NK-92 treated with Interleukin-12 subunit alpha and Interleukin-12 subunit beta, amount 100 ng/mL, for 24 hours (cell line): ENCODE results near the gene NCBP2L.

Experiments used
- DNase-seq: peaks from one replicate; lab custom pipeline; 2025; lab: John Stamatoyannopoulos, UW

NCBP2L gene

DNA sequence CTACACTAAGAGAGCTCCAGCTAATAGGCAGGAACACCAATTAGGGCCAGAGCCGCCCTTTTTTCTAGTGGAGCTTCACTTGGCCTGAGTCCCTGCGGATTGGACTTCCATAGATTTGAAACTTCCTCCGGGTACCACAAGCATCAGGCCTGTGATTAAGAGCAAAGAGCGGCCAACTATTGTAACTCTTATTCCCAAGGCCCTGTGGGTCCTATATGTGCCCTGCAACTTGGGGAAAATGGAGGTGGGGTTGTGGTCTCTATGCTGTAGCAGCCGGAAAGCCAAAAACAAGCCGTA is at the start of gene NCBP2L:
Gene NCBP2L, plus strand, starts transcription at position 198 of the 297 bp plus-strand sequence. CDS start 16,488 bp downstream, outside the sequence.
- DNase-seq: no peak

DNA sequence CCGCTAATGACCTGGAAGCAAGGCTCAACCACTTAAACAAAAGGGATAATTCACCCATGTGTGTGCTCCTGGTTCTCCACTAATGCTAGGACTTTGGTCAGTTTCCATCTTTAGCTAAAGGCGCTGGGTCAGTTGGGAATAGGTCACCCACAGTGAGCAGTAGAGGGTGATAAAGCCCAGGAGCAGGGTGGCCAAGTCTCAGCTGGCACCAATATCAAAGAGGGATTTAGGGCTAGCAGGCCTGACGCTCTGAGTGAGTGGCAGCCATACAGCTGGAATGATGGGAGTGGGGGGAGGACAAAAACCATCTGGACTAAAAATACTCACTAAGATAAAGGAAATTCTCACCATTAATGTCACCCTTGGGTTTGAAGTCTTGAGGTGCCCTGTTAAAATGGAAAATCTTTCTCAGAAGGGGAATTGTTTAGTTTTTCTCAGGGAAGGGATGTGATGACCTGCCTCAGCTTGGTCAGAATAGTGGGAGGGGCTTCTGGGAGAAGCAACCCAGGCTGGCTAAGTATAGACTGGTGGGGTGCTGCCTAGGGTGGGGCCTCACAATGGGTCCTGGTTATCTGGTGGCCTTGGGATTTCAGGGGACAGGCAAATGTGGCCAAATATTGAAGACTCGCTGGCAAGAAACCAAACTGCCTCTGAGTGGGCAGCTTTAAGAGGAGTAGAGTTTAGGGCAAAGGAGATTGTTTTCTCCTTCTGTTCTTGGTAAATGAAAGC is 49.0 kb upstream of the NCBP2L start:
- no peak for DNase-seq

DNA sequence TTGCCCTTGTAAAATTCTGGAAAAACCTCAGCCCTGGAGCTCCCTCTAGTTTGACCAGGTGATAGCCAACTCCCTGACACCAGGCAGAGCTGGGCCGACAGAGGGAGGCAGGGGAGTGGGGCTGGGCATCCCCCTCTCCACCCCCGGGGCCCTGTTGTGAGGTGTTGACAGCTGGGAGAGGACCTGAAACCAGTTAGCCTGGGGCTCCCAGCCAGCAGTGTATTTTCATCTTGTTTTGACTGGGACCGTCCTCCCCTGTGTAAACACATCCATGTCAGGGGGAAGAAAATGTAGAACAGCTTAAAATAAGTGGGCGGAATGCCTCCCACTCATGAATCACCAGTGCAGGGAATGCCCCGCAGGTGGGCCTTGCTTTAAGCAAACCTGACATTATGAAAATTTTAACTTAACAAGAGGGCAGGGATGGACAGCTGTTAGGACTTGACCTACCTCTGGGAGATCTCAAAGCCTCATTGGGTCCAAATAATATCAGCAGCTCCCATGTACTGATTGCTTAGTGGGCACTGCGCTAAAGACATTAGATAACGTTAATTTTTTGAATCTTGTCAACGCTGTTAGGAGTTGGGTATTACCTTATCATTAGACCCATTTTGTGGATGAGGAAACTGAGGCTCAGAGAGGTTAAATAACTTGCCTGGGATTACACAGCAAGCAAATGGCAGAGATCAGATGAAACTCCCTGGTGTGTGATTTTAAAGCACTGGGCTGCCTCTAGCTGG is 47.8 kb upstream of the NCBP2L start:
- DNase-seq: no peak

DNA sequence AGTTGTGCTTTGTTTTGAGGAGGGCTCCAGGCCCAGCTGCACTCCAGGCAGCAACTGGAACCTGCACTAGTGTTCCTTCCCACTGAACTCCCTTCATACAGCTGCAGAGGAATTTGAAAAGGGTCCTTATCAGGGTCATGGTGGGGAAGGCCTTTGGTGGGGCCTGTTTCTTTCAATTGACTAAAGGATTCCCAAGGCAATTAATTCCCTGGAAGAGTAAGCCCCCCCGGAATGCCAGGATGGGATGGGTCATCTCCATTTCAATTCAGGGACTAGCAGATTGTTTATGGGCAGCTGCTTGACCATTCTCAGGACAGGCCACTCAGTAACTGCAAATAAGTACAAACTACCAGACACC is 47.3 kb upstream of the NCBP2L start:
- no peak for DNase-seq

DNA sequence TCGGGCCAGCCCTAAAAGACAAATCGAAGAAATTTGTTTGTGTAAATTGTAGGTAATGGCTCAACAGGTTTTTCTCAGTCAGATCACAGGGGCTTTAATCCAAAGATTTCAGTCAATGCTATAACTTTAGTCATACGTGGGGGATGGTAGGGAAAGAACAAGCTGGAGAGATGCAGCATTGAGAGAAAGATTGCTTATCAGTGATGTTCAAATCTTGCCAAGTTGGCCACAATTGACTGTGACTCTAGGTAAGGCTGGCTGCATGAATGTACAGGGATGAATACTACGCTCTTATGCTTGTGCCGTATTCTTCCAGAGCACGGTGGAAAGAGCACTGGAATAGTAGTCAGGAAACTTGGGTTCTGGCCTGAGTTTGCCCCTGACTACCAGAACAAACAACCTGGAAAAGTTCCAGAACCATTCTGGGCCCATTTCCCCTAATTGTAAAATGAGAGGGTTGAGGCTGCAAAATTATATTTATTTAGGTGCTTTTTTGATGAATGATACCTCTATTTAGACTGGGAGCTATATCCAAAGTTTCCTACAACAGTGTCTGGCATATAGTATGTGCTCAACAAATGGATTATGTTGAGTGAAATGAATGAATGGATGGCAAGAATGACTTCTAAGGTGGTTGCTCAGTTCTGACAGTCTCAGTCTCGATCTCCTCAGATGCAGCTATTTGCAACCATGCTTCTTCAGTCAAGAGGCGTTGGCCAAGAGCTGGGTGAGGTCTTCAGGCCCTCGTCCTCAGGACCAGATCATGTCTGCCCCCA is 46.4 kb upstream of the NCBP2L start:
- no peak for DNase-seq

DNA sequence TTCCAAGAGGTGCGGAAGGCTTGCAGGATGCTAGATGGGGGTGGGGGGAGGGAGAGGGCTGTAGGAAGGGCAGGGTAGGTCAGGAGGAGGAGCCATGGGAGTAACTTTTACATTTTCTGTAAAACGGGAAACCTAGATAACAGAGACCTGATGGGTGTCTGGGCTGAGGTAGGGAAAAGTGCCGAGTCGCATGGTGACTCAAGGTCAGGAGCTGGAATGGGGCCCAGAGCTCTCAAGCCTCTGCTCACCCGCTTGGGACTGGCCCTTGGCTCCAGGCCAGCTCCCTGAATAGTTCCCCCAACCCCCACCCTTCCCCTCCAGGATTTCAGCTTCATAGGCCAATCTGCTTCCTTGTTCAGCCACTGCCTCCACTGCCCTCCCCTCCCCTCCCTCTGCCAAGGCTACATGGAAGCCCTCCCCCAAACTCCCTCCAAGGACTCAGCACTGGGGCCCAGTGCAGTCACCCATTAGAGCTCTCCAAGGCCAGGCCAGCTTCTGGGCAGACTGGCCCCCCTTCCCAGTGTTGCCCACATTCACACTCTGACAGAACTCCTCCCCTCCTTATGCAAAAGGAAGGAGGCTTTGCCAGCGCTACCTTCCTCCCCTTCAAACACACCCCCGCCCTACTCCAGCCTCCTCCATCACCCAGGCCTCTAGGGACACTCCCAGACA is 45.6 kb upstream of the NCBP2L start:
- DNase-seq: no peak

DNA sequence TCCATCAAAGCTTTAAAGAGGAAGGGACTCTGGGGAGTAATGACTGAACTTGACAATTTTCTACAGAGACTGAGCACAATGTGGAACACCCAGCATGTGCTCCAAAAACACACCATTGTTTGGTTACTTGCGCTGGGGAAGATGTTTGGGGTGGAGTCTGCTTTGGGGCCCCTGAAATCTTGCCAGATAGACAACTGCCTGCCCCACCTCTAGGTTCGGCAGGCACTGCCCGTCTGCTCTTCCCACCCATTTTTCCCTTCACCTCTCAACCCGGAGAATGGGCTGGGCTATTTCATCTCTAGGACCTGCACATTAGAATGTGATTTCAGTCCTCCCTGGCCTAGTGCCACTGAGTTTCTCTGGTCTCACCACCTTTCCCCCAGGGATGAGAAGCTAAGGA is 43.8 kb upstream of the NCBP2L start:
- DNase-seq: no peak

DNA sequence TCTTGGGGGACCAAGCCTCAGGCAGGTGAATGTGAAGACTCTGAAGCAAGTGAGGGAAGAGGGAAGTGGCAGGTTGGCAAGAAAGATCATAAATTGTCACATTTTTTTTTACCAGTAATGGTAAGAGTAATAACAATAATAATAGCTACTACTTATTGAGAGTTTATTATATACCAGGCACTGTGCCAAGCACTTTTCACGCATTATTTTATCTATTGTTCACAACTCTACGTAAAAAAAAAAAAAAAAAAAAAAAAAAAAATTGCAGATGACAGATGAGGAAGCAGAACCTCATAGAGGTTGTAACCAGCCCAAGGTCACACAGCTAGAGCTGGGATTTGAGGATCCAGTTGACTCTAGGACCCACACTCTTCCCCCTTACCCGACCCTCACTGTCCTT is 42.9 kb upstream of the NCBP2L start:
- no peak for DNase-seq

DNA sequence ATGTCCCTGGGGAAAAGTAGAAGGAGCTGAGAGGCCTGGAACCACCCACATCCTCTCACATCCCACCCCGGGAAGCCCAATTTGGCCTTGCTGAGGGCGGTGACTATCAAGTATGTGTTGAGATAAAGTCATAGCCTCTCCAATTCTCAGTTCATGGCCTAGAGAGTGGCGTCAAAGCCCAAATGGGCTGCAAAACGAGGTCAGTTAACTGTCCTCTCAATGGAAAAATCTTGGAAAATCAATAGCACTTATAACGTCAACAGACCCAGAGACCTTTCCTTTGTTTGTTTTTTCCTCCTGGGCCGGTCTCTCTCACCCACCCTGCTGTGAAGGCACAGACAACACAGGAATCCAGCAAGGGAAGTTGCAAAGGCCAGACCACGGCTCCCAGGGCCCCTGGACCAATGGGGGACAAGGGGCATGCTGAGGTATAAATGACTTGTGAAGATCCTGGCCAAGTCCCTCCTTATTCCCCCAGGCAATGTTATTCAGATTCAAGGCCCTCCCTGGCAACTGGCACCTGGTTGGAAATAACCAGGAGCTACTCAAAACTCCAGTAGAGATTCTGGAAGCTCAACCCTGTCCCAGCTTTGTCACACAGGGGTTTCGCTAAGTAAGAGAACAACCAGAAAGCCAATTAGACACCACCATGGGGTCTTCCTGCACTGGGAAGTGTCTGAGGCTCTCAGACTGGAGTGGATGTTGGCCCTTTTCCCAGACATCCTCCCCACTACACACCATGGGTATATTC is 40.6 kb upstream of the NCBP2L start:
- no peak for DNase-seq

DNA sequence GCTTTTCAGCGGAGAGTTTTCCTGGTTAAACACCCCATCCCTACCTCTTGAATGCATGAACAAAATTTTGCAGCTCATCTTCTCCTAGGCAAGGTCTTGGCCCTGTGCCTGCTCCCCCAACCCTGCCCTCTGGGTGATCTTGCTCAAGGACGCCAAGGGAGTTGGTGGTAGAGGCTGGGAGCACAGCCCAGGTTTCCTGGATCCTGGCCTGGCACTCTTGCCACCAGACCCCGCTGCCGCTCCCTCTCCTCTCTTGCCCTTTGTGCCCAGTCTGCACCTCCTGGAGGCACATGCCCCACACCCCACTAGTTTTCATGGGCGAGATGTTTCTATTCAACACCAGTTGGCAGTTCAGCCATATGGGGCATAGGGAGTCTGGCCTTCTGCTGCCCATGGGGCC is 39.3 kb upstream of the NCBP2L start:
- no peak for DNase-seq

DNA sequence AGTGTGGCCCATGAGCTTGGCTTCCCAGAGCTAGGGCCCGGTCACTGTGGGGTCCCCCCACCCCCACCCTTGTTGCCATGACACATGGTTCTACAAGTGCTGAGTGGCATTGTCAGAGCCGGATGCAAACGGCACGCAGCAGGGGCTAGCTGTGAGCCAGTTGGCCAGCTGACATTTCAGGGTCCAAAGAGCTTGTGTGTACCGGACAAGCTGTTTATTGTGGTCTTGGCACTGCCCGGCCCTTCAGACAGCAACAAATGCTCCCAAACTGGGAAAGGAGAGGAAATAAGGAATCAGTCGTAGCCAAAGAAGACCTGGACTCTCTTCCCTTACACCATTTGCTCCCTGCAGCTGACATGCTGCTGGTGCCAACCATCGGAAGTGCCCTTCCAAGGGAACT is 38.8 kb upstream of the NCBP2L start:
- no peak for DNase-seq

DNA sequence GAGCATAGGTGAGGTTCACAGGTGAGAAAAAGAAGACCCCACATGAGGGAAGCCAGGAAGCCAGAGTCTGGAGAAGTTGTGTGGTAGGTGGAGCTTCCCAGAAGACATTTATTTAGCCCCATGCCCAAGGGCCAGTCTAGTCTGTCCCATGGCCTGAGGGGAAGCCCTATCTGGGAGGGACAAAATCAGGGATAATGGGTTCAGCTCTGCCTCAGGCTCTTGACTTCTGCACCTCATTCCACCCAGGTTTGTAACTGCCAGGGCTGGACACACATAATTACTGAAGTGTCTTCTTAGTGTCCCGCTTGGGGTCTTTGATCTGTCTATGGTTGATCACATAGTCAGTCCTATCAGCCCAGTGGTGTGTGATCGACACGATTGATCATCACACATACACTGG is 38.0 kb upstream of the NCBP2L start:
- no peak for DNase-seq

DNA sequence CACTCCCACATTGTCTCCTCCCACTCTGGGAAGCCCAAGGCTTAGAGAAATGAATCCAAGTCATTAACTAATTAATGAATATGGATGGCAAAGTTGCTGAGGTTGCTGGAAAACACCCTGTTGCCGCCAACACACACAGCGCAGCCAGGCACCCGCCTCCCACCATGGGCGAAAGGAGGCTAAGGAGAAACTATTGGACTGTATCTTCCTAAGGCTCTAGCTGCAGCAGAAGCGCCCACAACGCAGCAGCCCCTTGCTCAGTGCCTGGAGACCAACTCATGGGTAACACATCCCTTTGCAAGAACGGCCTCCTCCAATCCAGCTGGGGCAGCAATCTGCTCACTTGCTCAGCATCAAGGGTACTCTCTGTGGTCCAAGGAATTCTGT is 36.1 kb upstream of the NCBP2L start:
- DNase-seq: no peak

DNA sequence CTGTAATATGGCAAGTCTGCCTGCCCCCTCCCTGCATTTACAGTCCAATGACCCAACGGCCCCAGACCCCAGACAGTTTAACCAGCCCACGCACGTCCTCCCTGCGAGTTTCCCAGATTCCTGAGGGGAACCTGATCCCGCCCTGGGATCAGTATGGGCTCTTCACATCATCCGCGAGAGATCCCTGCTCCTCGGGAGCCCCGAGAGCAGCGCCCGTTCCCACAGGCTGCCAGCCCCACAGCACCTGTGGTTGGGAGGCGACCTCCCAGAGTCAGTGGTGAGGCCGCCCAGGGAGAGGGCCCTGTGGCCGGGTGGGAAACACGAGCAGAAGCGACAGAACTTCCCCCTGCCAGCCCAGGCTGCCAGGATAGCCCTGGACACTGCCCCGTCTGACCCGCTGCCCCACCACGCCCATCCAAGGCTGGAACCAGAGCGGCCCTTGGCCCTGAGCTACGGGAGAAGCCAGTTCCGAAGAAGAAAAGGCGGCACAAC is 34.8 kb upstream of the NCBP2L start:
- no peak for DNase-seq

DNA sequence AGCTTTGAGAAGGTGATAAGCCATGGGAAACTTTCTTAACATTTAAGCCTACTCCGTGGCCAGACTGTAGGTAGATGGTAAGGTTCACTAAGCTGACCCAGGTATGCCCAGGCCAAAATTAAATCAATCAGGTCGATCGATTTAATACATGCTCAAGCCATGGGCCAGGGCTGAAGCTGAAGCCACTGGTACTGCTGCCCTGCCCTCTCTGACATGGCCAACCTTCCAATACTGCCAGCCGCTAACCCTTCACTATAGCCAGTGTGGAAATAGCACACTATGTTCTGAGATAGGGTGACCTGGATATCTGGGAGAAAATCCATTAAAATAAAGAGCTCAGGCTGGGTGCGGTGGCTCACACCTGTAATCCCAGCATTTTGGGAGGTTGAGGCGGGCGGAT is 33.5 kb upstream of the NCBP2L start:
- no peak for DNase-seq

DNA sequence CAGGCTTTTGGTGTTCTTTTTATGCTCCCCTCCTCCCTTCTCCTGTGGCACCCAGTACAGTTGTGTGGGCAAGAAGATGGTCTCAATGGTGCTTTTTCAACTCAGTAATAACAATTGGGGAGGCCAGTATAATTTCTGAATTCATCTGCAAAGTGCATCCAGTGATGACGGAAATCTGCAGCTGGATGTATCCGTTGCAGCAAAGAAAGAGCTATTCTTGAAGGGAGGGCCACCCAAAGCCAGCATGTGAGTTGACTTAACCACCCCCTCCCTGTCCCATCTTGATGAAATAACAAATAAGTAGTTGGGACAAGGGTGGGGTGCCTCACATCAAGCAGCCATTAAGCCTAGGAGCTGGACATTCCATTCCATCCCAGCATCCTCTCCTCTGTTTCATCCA is 32.7 kb upstream of the NCBP2L start:
- DNase-seq: no peak

DNA sequence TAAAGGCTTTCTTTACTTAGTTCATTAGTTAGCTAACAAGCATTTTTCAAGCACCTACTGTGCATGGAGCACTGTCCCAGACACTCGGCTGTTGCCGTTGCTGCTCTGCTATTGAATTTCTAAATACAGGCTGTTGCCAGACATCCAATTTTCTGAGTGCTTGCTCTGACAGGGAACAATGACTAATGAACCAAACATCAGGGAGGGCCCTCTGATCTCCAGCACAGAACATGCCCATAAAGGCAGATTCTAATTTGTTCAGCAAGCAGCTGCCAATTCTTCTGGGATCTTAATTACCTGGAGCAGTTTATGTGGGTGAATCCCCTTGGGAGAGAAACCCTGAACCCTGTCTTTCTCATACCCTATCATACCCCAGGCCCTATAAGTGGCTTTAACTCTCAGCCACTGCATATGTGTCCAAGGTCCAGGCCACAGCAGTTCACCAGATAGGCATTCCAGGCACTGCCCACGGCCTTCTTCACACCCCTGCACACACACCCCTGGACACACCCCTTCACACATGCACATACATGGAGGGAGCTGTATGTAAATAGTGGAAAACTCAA is 29.9 kb upstream of the NCBP2L start:
- DNase-seq: no peak

DNA sequence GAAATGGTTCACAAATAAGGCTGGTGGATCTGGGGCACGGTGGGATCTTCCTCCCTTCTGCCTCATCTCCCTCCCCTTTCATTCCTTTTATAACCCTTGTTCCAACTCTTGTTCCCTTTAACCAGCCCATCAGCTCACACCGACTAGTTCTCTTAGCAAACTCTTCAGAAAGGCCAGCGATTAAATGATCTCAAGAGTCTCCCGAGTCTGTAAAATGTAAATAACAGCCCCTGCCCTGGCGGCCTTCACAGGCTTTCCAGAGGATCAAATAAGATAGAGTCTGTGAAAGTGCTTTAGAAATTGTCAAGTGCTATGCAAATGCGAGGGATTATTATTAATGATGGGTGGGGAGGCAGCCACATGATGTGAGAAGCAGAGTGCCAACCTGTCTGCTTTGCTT is 29.0 kb upstream of the NCBP2L start:
- no peak for DNase-seq

DNA sequence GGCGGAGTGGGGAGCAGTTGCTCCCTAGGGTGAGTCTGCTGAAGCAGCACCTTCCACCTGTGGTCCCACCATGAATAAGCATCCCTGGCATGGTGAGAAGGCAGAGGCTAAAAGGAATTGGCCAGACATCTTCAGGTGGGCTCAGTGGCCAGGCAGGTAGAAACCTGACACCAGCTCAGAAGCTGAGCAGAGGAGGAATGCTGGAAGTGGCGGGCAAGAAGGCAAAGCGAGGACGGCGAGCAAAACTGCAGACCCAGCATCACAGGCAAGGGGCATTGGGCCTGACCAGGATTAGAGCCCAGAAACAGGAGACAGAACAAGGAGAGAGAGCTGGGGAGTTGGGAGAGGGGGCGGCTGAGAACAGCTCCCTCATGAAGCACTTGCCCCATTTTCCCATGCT is 27.3 kb upstream of the NCBP2L start:
- no peak for DNase-seq

DNA sequence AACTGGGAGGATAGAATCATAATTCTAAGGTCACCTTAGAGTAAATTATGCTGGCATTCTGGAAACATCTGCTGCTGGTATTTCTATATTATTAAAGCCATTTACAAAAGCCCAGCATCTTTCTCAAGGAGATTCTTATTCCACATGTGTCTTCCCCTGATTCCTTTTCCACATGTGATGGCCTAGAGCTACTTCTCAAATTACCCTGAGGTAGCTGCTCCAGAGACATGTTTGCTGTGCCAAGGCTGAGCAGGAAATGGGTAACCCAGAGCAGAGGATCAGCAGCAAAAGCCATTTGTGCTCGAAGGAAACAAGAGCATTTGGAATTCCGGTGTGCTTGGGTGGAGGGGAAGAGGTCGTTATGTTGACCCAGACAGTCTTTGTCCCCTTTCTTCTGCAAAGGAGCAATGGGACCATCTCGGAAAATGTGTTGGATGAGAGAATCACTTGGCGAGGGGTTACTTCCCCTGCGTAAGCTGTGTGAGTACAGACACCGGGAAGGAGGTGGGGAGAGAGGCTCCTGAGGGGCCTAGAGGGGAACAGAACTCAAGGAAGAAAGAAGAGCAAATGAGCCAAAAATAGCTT is 26.6 kb upstream of the NCBP2L start:
- no peak for DNase-seq

DNA sequence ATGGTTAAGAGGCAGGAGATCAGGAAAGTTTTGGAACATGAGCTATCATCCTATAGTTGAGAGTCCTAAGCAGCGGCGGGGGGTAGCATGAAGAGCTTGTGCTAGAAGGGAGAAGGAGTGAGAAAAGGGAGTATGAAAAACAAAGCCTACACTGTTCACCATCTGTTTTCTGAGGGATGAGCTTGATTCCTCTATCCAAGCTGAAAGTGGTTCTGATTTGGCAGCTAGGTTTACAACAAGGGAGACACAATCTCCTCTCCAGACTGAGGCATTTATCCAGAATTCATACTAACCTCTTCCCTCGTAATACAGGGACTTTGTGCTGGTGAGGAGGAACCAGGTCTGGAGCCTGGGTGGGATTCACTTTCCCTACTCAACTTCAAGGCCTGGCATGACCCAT is 25.5 kb upstream of the NCBP2L start:
- no peak for DNase-seq
